Activated CD8-positive, alpha-beta memory T cell treated with anti-CD3 and anti-CD28 coated beads, Interleukin-2, amount 50 U/mL, for 48 hours (primary cell): ENCODE results near the gene BMF.
"Not testable (repeated sequence)": the region's sequence is repeated elsewhere in the genome, so short reads cannot be mapped to it uniquely, and the experiment has no call there.

Experiments
- DNase-seq: peaks from one replicate; pipeline ENCODE4 v3.0.0-alpha.2; 2020

Gene BMF

DNA sequence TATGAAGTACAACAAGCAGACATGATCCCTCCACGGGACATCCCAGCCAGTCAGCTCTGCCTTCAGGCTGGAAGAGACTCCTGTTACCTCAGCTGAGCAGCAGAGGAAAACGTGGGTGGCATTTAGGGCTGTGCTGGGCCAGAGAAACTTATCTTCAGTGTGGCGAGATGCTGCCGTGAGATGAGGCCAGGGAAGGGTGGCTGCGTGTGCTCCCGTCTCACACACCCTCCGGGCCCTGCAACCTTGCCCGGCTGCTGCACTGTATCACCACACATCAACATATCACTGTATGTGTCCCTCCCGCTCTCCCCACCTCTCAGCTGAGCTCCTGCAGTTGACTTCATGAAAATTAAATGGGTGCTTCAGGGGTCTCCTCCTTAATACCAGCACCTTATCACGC, 23.4 kb downstream of the BMF start:
- no peak for DNase-seq

- DNase-seq, result no peak
Measured at GRCh38 chr15:40084650-40085049, 24.0 kb downstream of the BMF start.

GRCh38 chr15:40082195-40082883, 26.3 kb downstream of the BMF start:
- DNase-seq, result no peak

DNA sequence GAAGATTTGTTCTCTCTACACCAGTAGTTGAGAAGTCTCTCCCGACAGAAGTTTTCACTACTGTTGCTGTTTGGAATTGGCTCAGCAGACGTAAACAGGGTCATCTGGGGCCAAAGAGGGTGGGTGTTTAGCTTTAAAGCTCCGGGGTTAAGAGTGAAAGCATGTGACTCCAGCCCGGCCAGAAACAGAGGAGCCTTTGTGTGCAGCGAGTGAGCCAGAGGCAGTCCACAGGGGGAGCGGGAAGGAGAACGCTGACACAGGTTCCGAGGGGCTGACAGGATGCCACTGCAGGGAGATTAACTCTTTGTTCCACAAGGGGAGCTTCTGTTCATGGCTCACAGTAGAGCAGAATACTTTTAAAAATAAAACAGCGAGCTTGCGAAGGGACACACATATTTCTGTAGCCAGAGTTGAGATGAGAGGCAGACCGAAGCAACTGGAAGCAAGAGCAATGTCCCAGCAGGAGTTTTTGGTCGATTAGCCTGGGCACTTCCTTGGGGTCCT, 26.9 kb downstream of the BMF start:
- DNase-seq, result no peak

DNA sequence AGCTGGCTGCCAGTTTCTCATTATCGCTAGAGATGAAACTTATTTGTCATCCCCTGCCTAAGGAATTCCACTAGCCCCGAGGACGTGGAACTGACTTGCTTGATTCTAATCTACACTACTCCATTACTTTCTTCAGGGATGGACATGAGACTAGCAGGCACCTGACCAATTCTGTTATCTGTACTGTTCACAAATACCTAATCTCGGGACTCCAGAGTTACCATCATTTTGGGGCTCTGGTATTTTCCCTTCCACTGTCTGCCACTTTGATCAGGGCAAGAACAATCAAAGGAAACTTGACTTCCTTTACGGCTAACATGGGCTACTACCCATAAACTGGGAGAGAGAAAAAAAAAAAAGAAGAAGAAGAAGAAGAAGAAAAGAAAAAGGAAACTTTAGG, 27.8 kb downstream of the BMF start:
- no peak for DNase-seq

DNA sequence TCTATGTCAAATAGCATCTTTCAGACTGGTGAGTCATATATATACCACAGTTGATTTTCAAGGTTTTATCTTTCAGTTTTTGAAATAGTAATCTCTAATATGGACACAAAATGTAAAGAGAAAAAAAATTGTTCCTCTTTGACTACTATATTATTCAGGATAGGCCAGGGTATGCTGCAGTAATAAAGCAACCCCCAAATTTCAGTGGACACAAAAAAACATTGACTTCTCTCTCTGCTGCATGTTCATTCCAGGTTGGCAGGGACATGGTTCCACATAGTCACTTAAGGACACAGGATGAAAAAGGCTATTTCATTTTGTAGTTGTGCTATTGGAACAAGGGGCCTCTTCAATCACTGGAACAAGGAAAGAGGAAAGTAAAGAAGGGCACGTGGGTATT, 28.6 kb downstream of the BMF start:
- DNase-seq, result no peak

GRCh38 chr15:40079456-40079855, 29.2 kb downstream of the BMF start:
- no peak for DNase-seq

- DNase-seq, result no peak
Measured at GRCh38 chr15:40075298-40076044, 33.2 kb downstream of the BMF start.

GRCh38 chr15:40074656-40075055, 34.0 kb downstream of the BMF start:
- DNase-seq, result not testable (repeated sequence)

DNA sequence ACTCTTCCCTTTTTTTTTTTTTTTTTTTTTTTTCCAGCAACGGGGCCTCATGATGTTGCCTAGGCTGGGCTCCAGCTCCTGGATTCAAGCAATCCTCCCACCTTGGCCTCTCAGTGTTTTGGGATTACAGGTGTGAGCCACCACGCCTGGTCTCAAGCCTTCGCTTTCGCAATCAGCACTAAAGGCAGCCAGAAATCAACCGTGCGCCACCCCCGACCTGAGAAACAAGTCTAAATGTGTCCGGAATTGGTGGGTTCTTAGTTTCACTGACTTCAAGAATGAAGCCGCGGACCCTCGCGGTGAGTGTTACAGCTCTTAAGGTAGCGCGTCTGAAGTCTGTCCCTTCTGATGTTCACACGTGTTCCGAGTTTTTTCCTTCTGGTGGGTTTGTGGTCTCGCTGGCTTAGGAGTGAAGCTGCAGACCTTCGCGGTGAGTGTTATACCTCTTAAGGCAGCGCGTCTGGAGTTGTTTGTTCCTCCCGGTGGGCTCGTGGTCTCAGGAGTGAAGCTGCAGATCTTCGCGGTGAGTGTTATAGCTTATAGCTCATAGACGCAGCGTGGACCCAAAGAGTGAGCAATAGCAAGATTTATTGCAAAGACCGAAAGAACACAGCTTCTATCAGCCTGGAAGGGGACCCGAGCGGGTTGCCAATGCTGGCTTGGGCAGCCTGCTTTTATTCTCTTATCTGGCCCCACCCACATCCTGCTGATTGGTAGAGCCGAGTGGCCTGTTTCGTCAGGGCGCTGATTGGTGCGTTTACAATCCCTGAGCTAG, 34.8 kb downstream of the BMF start:
- DNase-seq, result not testable (repeated sequence)

- DNase-seq, result no peak
Measured at GRCh38 chr15:40072216-40072990, 36.3 kb downstream of the BMF start.

GRCh38 chr15:40070608-40071218, 38.0 kb downstream of the BMF start:
- DNase-seq, result no peak

GRCh38 chr15:40070166-40070557, 38.5 kb downstream of the BMF start:
- DNase-seq, result no peak

DNA sequence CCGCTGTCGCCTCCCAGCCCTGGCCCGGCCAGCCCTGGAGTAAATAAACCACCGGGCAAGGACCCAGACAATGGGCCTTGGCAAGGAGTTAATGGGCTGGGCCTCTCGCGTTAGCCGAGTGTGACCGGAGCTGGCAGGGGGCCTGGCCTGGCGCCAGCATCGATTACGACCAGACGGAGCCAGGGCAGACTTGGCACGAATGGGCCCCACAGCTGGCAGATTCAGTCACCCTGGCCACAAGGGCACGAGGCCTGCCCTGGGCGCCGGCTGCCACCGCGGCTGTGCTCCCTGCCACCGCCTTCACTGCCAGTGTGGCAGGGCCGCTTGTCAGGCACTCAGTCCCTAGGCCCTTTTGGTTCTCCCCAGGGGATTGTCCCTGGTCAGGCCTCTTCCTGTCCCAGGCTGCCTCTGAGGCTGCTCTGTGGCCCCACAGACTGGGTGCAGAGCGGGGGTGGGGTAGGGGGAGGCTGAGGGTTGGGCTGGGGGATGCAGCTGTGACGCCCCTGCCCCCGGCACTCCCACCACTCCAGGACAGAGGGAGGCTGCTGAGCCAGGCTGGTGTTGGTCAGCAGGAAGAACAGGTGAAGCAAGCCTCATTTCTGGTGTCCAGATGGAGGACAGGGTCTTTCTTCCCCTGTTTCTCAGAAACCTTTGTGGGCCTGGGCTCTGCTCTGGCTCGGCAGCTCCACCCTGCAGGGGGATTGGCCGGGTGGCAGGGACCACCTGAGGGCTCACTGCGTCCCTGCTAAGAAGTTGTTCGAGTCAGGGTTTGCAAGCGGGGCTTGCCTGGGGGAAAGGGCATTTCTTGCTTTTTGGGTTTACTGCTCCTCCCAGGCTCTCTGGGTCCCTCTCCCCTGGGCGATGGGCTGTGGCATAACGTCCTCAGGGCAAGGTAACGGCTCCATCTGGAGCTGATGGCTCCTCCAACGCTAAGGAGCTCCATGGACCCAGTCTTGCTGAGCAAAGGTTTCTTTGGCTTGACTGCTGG, 39.2 kb downstream of the BMF start:
- DNase-seq, result no peak

- DNase-seq, result no peak
Measured at GRCh38 chr15:40067921-40068624, 40.6 kb downstream of the BMF start.

- DNase-seq, result no peak
Measured at GRCh38 chr15:40066589-40066988, 42.1 kb downstream of the BMF start.

DNA sequence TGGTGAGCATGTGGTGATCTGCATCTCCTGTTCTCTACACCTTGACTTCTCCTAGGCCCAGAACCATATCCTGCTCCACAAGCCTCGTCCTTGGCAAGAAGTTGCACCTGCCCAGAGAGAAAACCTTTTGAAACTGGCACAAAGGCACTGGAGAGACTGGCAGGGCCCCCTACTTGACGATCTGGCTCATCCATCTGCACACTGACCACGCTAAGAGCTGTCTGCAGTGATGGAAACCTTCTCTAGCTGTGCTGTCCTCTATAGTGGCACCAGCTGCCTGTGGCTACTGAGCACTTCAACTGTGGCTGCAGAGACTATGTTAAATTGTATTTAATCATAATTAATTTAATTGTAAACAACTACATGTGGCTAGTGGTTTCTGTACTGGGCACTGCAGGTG, 43.5 kb downstream of the BMF start:
- DNase-seq, result no peak

- DNase-seq, result no peak
Measured at GRCh38 chr15:40064231-40064894, 44.3 kb downstream of the BMF start.

DNA sequence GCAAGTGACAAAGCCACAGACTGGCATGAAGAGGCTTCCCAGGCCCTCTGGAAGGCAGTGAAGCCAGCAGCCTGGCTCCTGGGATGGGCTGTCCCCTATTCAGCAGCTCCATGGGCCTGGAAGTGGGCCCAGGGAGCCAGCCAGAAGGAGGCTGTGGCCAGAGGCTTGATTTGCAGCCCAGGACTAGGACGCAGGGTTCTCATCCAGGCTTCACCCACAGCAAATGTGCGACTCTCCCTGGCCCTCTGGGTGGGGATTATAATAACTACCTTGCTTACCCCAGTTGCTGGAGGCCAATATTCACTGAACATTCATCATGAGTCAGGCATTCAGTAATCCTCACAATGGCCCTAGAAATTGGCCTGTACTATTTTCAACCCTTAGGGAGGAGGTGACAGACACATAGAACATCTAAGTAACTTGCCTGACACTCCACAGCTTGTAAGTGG, 45.1 kb downstream of the BMF start:
- DNase-seq, result no peak
